ENCODE results near the gene METTL5. TPM values are rescaled to one million over a fixed set of nuclear protein-coding genes. Genes with fewer than 3 reads are reported as not detected.
"Not testable (repeated sequence)": the region's sequence is repeated elsewhere in the genome, so short reads cannot be mapped to it uniquely, and the experiment has no call there.

The METTL5 gene
- total RNA-seq, 1 experiment from 2014 or later, result 192 TPM

DNA sequence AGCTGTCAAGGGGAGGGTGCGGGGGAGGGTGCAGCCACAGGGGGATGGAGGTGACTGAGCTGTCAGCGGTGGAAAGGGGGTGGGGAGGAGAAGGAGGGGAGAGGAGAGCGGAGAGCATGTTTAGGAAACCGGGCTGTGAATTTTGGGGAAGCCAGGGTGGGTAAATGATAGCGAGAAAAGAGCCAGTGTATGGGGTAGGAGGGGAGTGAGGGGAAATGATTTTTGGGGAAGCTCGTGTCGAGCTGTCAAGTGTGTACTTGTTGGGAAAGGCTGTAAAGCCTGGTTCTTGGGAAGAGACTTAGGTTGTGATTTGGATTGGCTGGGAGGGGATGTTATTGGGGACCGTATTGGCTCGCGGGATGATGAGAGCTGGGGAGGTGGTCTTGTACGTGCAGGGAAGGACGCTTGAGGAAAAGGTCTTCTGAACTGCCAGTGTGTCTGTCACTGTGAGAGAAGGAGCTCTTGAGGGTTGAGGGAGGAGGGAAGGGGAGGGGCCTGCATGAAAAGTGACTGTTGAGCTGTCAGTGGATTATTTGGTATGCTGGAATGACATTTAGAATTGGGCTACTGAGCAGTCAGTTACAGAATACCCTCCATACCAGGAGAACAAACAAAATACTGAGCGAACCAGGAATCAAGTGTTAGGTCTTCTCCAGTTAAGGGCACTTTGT is 3.6 kb upstream of the METTL5 start:
- DNase-seq (ENCODE audit: low spot score), result peak; percentile 37

DNA sequence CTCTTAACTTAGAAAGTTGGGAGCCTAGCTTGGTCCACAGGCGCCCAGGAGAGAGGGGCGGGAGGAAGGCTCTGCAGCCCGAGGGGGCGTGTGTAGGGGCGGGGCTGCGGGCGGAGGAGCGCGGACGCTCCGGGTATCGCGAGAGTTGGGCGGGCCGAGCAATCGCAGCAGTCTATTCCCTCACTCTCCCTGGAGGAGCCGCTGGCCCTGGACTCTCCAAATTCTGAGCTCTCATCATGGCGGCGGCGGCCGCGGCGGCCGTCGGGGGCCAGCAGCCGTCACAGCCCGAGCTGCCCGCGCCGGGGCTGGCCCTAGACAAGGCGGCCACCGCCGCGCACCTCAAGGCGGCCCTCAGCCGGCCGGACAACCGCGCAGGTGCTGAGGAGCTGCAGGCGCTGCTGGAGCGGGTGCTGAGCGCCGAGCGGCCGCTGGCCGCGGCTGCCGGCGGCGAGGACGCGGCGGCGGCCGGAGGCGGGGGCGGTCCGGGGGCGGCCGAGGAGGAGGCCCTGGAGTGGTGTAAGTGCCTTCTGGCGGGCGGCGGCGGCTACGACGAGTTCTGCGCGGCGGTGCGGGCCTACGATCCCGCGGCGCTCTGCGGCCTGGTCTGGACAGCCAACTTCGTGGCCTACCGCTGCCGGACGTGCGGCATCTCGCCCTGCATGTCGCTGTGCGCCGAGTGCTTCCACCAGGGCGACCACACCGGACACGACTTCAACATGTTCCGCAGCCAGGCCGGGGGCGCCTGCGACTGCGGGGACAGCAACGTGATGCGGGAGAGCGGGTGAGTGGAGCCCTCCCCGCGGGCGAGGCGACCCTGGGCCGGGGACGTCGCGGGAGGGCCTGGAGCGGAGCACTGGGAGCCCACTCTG is 2.8 kb upstream of the METTL5 start, which contains the start of gene UBR3:
Gene UBR3 (plus strand): TSS at position 183 of the 869 bp plus-strand sequence. CDS start 54 bp downstream, at position 237.
- peak; percentile 88 for DNase-seq (ENCODE audit: low spot score)

DNA sequence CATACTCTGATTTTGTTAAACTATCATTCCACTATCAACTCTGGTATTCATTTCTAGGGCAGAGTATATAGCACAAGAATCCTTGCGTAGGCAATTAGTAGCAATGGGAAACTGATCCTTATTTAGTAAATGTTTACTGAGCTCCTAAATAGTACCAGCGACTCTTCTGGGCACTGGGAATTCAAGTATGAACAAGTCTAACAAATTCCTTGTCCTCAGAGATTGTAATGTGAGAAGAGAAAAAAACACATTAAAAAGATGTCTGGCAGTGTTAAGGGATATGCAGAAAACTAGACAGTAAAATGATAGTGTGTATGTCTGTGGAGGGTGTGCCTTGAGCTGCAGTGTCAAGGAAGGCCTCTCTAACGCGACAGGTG is 721 bp downstream of the METTL5 start:
- DNase-seq (ENCODE audit: low spot score), result no peak

DNA sequence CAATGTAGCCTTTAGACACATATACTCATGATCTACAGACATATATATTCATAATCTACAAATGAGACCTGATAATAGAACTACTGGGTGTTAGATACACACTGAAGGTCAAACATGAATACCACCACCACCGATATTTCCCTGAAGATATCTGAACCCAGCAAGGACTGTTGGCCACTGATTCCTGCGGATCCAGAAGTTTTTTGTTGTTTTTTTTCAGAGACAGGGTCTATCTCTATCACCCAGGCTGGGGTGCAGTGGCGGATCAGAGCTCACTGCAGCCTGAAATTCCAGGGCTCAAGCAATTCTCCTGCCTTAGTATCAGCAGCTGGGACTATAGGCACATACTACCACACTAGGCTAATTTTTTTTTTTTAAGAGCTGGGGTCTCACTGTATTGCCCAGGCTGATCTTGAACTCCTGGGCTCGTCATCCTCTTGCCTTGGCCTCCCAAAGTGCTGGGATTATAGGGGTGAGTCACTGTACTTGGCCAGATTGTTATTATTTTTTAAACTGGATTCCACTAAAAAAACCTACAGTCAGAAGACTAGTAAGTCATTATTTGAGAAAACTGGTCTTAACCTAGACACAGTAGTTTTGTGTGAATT is 1.8 kb downstream of the METTL5 start:
- no peak for DNase-seq (ENCODE audit: low spot score)

DNA sequence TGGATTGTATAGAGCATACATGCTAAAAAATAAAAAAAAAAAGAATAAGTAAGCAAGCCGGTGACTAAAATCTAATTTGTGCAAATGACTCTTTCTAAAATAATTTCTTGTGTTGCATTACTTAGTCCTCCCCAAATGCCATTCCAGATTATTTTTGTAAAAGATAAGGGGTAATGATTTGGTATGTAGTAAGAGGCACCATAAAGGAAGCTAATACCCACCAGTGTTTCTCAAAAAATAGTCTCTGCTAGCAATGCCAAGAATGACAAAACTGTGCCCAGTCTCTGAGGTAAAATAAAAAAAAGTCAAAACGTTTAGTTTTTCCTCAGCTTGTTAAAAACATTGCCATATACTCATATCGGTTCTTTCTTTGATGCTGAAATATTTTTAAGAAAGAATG is 2.7 kb downstream of the METTL5 start:
- no peak for DNase-seq (ENCODE audit: low spot score)

DNA sequence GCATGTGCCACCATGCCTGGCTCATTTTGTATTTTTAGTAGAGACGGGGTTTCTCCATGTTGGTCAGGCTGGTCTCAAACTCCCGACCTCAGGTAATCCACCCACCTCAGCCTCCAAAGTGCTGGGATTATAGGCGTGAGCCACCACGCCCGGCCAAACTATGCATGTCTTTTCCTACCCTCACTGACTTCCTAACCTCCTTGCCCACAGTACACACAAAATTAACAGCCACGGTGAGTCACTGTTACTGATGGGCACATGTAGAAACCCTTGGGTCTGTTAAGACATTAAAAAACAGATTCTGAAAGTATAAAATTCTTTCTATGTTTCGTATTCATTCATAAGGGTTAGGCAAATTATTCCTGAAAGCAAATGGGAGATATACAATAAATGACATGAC is 4.6 kb downstream of the METTL5 start:
- DNase-seq (ENCODE audit: low spot score), result peak; percentile 73

DNA sequence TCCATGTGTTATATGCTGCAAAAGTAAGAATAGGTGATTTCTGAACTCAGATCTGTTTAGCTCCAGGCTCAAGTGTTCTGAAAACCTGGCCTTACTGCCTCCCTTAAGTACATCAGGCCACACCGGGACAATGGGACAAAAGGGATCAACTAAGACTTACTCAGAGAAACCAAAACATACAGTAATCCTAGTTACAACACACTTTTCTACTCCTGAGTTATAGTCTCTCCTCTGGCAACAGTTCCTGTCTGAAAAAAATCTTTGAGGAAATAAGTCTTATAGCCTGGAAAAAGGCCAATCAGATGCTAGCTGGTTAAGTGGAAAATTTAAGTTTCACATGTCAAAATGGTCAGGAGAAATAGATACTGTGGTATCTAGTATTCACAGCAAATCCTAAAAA is 5.6 kb downstream of the METTL5 start:
- DNase-seq (ENCODE audit: low spot score), result no peak

DNA sequence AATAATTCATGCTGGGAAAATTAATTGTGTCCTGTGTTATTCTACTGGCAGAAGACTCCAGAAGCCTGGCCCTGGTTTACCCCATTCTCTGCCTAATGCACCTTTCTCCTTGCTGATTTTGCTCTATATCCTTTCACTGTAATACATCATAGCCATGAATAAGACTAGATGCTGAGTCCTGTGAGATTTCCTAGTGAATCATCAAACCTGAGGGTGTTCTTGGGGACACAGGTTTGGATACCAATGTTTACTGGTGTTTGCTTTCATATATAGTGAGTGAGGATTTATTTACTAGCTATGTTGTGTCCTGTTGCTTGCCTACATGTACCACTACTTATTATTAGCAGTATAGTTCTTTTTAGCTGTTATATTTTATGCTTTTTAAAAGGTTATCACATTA is 6.5 kb downstream of the METTL5 start:
- no peak for DNase-seq (ENCODE audit: low spot score)

DNA sequence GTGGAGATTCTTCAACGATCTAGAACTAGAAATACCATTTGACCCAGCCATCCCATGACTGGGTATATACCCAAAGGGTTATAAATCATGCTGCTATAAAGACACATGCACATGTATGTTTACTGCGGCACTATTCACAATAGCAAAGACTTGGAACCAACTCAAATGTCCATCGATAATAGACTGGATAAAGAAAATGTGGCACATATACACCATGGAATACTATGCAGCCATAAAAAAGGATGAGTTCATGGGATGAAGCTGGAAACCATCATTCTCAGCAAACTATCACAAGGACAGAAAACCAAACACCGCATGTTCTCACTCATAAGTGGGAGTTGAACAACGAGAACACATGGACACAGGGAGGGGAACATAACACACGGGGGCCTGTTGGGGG is 7.3 kb downstream of the METTL5 start:
- not testable (repeated sequence) for DNase-seq (ENCODE audit: low spot score)

DNA sequence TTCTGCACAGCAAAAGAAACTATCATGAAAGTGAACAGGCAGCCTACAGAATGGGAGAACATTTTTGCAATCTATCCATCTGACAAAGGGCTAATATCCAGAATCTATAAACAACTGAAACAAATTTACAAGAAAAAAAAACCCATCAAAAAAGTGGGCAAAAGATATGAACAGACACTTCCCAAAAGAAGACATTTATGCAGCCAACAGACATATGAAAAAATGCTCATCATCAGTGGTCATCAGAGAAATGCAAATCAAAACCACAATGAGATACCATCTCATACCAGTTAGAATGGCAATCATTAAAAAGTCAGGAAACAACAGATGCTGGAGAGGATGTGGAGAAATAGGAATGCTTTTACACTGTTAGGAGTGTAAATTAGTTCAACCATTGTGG is 7.7 kb downstream of the METTL5 start:
- DNase-seq (ENCODE audit: low spot score), result not testable (repeated sequence)

DNA sequence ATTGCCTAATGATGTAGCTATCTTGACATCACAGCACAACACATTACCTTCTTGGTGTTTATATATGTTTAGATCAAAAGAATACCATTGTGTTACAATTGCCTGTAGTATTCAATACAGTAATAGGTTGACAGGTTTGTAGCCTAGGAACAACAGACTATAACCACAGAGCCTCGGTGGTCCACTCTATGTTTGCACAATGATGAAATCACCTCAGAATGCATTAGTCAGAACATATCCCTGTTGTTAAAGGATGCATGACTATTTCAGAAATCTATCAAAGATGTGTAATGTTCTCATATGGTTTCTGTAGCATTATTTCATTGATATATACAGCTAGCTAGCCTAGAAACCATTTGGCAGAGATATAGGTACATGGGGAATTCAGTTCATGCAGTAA is 8.9 kb downstream of the METTL5 start:
- peak; percentile 69 for DNase-seq (ENCODE audit: low spot score)

DNA sequence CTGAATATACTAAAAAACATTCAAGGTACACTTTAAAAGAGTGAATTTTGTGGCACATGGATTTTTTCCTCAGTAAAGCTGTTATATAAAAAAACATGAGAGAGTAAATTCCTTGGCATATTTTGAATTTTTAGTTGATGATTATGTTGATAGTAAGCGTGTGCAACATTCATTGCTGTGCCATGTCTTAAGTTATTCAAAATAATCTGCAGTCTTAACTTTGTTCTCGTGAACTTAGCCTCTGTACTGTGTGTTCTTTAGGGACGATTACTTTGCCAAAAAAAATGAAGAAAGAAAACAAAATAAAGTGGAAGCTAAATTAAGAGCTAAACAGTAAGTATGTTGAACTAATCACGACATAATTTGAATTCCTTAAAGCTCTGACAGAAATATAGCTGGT is 16.5 kb downstream of the METTL5 start:
- no peak for DNase-seq (ENCODE audit: low spot score)

DNA sequence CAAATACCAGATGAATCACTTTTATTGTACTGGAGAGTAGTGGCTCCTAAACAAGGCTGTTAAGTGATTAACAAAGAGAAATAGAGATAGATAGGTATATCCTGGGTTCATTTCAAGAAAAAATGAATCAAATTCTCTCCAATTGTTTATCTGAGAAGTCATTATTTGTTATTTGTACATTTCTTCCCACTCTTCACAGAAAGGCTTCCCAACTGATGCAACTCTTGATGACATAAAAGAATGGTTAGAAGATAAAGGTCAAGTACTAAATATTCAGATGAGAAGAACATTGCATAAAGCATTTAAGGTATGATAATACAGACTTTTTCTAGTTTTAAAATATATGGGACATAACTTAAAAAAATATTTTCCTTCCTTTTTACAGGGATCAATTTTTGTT is 18.1 kb downstream of the METTL5 start:
- no peak for DNase-seq (ENCODE audit: low spot score)

DNA sequence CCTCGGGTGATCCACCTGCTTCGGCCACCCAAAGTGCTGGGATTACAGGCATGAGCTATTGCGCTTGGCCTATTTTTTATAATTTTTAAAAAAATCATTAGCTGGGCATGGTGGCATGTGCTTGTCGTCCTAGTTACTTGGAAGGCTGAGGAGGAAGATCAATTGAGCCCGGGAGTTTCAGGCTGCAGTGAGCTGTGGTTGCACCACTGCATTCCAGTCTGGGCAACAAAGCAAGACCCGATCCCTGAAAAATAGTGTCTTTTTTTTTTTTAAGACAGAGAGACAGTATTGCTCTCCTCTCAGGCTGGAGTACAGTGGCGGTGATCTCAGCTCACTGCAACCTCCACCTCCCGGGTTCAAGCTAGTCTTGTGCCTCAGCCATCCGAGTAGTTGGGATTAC is 21.2 kb downstream of the METTL5 start:
- no peak for DNase-seq (ENCODE audit: low spot score)

DNA sequence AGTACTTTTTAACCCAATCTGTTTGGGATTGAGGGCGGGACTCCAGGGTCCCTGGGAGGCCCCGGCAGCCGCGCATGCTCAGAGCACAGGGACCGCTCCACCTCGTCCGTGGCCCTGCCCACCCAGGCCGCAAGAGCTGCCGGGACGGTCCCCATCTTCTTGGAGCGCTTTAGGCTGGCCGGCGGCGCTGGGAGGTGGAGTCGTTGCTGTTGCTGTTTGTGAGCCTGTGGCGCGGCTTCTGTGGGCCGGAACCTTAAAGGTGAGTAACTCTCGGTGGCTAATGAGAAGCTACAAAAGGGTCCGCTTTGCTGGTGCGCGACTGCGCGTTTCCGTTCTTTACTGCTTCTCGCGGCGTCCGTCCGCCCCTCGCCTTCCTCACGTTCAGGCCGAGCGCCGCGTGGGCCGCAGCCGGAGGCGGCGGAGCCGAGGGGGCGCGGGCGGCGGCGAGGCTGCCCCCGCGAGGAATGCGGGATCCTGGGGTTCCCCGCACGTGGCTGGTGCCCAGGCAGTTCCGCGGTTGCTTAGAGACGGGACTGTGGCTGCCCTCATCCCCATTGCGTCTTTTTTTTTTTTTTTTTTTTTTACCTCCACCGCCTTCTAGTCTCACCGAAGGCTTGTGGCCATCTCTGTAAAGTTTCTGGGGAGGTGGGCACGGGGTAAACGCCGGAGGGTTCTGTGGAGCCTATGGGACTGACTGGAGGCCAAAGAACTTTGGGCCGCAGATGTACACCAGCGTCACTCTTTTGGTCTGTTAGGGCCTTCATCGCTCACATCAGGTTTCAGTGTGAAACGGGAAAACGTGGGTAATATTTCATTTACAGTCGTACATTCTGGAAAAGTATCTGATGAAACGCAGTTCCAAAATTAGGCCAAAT is 25.8 kb downstream of the METTL5 start, which contains the start of gene SSB:
Gene SSB (plus strand): TSS at position 154 of the 875 bp plus-strand sequence. CDS start 2,090 bp downstream, outside the sequence.
- peak; percentile 92 for DNase-seq (ENCODE audit: low spot score)

DNA sequence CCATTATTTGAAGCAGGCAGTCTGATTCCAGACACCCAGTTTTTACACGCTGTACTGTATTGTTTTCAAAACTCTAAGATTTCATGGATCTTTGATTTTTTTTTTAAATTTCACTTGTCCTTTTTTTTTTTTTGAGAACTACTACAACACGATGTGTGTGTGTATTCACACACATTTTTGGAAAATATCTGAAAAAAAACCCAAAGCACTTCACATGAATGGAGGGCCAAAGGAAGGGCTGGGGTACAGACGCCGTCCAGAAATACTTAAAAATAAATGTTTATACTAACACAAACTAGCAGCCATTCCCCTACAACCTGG is 26.3 kb downstream of the METTL5 start:
- DNase-seq (ENCODE audit: low spot score), result no peak

DNA sequence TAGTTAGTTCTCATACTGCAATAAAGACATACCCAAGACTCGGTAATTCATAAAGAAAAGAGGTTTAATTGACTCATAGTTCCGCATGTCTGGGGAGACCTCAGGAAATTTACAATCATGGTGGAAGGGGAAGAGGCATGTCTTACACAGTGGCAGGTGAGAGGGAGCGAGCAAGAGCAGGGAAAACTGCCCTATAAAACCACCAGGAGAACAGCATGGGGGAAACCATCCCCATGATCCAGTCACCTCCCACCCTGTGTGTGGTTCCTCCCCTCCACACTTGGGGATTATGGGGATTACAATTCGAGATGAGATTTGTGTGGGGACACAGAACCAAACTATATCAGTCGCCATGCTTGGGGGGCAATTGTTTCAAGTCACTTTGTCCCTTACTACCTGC is 27.1 kb downstream of the METTL5 start:
- DNase-seq (ENCODE audit: low spot score), result no peak

DNA sequence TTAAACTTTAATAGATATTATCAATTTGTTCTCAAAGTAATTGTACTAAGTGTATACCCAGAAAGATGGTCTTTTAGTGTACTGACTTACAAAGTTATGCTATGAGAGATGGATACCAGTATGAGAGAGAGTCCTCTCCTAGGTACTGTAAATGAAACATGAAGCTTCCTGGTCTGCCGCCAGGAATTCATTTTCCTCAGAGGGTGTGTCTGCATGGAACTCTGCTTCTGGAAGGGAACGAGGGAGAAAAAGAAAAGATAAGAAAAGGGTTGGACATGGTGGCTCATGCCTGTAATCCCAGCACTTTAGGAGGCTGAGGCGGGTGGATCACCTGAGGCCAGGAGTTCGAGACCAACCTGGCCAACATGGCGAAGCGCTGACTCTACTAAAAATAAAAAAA is 28.3 kb downstream of the METTL5 start:
- no peak for DNase-seq (ENCODE audit: low spot score)

DNA sequence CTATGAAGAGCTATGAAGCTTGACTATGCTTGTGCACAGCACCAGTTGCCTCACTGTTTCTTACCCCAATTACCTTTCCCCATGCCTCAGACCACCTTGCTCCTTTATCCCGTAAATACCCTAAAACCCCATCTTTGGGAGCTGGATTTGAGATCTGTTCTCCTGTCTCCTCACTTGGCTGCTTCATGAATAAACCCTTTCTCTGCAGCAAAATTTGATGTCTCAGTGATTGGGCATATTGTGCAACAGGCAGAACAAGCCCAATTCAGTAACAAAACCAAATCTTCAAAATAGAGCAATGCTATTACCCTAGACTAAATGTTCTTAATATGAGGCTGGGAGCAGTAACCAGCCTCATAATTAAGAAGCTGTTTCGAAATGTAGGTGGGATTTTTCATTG is 29.5 kb downstream of the METTL5 start:
- DNase-seq (ENCODE audit: low spot score), result no peak

DNA sequence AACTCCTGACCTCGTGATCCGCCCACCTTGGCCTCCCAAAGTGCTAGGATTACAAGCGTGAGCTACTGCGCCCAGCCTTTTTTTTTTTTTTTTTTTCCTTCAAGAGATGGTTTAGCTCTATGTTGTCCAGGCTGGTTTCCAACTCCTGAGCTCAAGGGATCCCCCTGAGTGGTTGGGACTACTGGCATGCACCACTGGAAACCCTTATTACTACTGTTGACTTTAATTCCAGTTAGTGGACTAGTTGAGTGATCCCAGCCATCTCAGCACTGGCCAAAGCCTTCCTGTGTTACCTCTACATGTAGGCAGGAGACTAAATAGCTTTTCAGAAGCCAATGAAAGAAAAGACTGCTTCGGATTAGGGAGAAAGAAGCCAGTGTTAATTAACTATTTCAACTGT is 34.1 kb downstream of the METTL5 start:
- DNase-seq (ENCODE audit: low spot score), result no peak

DNA sequence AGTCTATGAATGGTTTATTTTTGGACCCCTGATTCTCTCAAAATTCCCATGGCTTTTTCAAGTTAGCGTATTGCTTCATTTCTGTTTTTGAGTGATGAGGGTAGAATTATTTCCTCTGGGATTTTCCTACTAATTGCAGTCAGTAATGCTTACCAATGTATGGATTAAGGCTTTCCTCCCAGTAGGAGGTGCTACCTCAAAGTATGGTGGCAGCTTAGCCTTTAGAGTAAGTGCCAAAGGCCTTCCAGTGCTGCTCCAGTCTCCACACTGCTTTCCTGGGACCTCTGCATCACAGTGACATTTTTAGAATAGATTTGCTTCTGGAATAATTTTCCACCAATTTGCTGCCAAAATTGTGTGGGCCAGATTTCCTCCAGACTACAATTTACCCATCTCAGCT is 42.2 kb downstream of the METTL5 start:
- DNase-seq (ENCODE audit: low spot score), result no peak

All from A172 (cell line).